SW480 (cell line): ENCODE measurements around the gene BTNL3.

Source experiments
- DNase-seq: peaks from one replicate; pipeline ENCODE4 v3.0.0-alpha.2; 2016; ENCODE audit warnings: low spot score

BTNL3 gene

GRCh38 chr5:181047921-181048320, 59.3 kb downstream of the BTNL3 start:
- no peak for DNase-seq

GRCh38 chr5:181050016-181050415, 61.4 kb downstream of the BTNL3 start:
- DNase-seq: no peak

- no peak for DNase-seq
Observed at GRCh38 chr5:181051841-181052671, 63.4 kb downstream of the BTNL3 start.

- DNase-seq: peak; percentile 41
Observed at GRCh38 chr5:181052672-181053487, 64.2 kb downstream of the BTNL3 start.

GRCh38 chr5:181053488-181054121, 65.0 kb downstream of the BTNL3 start:
- DNase-seq: peak; percentile 44

GRCh38 chr5:181054138-181054537, 65.5 kb downstream of the BTNL3 start:
- no peak for DNase-seq

- DNase-seq: no peak
Observed at GRCh38 chr5:181054871-181055459, 66.3 kb downstream of the BTNL3 start.
